ENCODE data around the gene MCU. TPM values are rescaled to one million over a fixed set of nuclear protein-coding genes. Genes with fewer than 3 reads are reported as not detected.

The MCU gene
- total RNA-seq, 1 donor from 2014 or later = 66.3 TPM

GRCh38 chr10:72692744-72692993 is 726 bp downstream of the MCU start:
- no peaks in the 10 kb centered on the region for H3K36me3 ChIP-seq
- no peak for TF ChIP-seq EZH2phosphoT487 (IDR thresholded peaks at IDR 0.05)
- TF ChIP-seq, protein P1, sequence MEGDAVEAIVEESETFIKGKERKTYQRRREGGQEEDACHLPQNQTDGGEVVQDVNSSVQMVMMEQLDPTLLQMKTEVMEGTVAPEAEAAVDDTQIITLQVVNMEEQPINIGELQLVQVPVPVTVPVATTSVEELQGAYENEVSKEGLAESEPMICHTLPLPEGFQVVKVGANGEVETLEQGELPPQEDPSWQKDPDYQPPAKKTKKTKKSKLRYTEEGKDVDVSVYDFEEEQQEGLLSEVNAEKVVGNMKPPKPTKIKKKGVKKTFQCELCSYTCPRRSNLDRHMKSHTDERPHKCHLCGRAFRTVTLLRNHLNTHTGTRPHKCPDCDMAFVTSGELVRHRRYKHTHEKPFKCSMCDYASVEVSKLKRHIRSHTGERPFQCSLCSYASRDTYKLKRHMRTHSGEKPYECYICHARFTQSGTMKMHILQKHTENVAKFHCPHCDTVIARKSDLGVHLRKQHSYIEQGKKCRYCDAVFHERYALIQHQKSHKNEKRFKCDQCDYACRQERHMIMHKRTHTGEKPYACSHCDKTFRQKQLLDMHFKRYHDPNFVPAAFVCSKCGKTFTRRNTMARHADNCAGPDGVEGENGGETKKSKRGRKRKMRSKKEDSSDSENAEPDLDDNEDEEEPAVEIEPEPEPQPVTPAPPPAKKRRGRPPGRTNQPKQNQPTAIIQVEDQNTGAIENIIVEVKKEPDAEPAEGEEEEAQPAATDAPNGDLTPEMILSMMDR (IDR thresholded peaks at IDR 0.05) = no peak
- no peak for TF ChIP-seq EZH2 (IDR thresholded peaks at IDR 0.05)
- H3K27ac Mint-ChIP-seq = peak overlapping the region; percentile 65
- no peaks in the 10 kb centered on the region for H3K9me3 Mint-ChIP-seq
- H2AFZ ChIP-seq (replicated peaks) = peak overlapping the region; percentile 16
- H3F3A ChIP-seq (ENCODE audit: low read depth) = no peaks in the 10 kb centered on the region
- no peak for DNase-seq (ENCODE audit: low spot score)
- H3K27me3 Mint-ChIP-seq (ENCODE audit: insufficient read depth, low read depth) = no peaks in the 10 kb centered on the region
- no peak overlapping the region for H3K27ac ChIP-seq
- H3K36me3 Mint-ChIP-seq = no peaks in the 10 kb centered on the region
- no peaks in the 10 kb centered on the region for H3K27me3 ChIP-seq
- no peaks in the 10 kb centered on the region for H3K9me3 ChIP-seq (ENCODE audit: low read depth)
- peak overlapping the region; percentile 92 for H3K4me3 ChIP-seq
- H3K4me1 Mint-ChIP-seq = peaks cover 36% of the 10 kb centered on the region
- peak overlapping the region; percentile 80 for H3K4me2 ChIP-seq
- H4K20me1 ChIP-seq (ENCODE audit: low read depth) = peaks cover 31% of the 10 kb centered on the region
- peak overlapping the region; percentile 95 for H3K4me3 Mint-ChIP-seq
- peak overlapping the region; percentile 74 for H3K9ac ChIP-seq
- H3K79me2 ChIP-seq (ENCODE audit: low read depth) = peaks cover 54% of the 10 kb centered on the region
- H3K4me1 ChIP-seq = peaks cover 9% of the 10 kb centered on the region

DNA sequence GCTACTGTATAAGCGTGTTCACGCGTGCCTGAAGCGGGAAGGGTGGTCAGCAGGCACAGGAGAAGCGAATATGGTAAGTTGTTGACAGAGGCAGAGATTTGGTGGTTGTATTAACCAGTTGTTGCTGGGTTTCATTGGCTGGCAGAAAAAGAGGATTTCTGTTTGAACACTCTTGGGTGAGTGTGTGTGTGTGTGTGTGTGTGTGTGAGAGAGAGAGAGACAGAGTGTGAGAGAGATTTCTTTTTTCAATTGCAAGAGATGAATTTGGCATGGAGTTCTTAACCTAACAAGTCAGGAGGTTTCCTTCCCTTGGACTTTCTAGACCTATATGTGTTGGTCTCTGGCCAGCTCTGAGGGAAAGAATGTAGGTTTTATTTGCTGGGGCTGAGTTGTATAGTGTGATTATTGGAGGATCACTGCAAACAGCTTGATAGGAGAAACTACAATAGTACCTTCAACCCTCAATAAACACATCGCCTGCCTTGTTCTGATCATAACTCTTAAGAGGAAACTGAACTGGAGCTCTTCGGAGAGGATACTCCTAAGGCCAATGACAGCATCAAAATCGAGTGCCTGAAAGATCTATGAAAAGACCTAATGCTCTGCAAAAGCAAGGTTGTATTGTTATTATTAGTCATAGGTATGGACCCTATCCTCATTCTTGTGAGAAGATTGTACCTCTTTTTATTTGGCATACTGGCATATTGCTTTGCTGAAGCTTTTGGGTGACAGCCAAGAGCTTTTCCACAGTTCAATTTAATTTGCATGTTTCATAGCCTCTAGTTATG is 1.2 kb downstream of the MCU start:
- Mint-ChIP-seq H3K9me3 (no peaks in the 10 kb centered on the region), H3K36me3 (no peaks in the 10 kb centered on the region), H3K4me1 (peaks cover 36% of the 10 kb centered on the region), H3K27ac (peak overlapping the region; percentile 65), H3K4me3 (peak overlapping the region; percentile 95), H3K27me3 (ENCODE audit: insufficient read depth, low read depth) (no peaks in the 10 kb centered on the region)
- Histone ChIP-seq H3K79me2 (ENCODE audit: low read depth) (peaks cover 59% of the 10 kb centered on the region), H4K20me1 (ENCODE audit: low read depth) (peaks cover 31% of the 10 kb centered on the region), H3K4me2 (peak overlapping the region; percentile 80), H3K36me3 (no peaks in the 10 kb centered on the region), H2AFZ (replicated peaks) (peak overlapping the region; percentile 16), H3K4me3 (peak overlapping the region; percentile 92), H3K9me3 (ENCODE audit: low read depth) (no peaks in the 10 kb centered on the region), H3K9ac (peak overlapping the region; percentile 74), H3K27me3 (no peaks in the 10 kb centered on the region), H3K27ac (no peak overlapping the region), H3K4me1 (peaks cover 9% of the 10 kb centered on the region), H3F3A (ENCODE audit: low read depth) (no peaks in the 10 kb centered on the region)
- peak; percentile 34 for DNase-seq (ENCODE audit: low spot score)
- TF ChIP-seq EZH2phosphoT487 (IDR thresholded peaks at IDR 0.05) = no peak
- TF ChIP-seq, protein P1 (IDR thresholded peaks at IDR 0.05) = no peak
- TF ChIP-seq EZH2 (IDR thresholded peaks at IDR 0.05) = no peak

GRCh38 chr10:72694476-72695369 is 2.8 kb downstream of the MCU start:
- Histone ChIP-seq H3K4me1 (peaks cover 9% of the 10 kb centered on the region), H3K4me3 (no peak overlapping the region), H2AFZ (replicated peaks) (no peak overlapping the region), H3K27ac (no peak overlapping the region), H3K9me3 (ENCODE audit: low read depth) (no peaks in the 10 kb centered on the region), H3F3A (ENCODE audit: low read depth) (no peaks in the 10 kb centered on the region), H3K4me2 (peak overlapping the region; percentile 80), H3K36me3 (no peaks in the 10 kb centered on the region), H3K9ac (no peak overlapping the region), H3K27me3 (no peaks in the 10 kb centered on the region), H3K79me2 (ENCODE audit: low read depth) (peaks cover 74% of the 10 kb centered on the region), H4K20me1 (ENCODE audit: low read depth) (peaks cover 31% of the 10 kb centered on the region)
- no peaks in the 10 kb centered on the region for H3K36me3 Mint-ChIP-seq
- H3K27me3 Mint-ChIP-seq (ENCODE audit: insufficient read depth, low read depth) = no peaks in the 10 kb centered on the region
- H3K27ac Mint-ChIP-seq = no peak overlapping the region
- no peaks in the 10 kb centered on the region for H3K9me3 Mint-ChIP-seq
- peaks cover 36% of the 10 kb centered on the region for H3K4me1 Mint-ChIP-seq
- no peak overlapping the region for H3K4me3 Mint-ChIP-seq
- DNase-seq (ENCODE audit: low spot score) = peak; percentile 11
- TF ChIP-seq EZH2phosphoT487 (IDR thresholded peaks at IDR 0.05) = no peak
- TF ChIP-seq, protein P1 (IDR thresholded peaks at IDR 0.05) = peak; percentile 25

All from neural progenitor cell (in vitro differentiated cells).